Naive thymus-derived CD4-positive, alpha-beta T cell (primary cell): ENCODE data around the gene SH2D2A. TPM values are rescaled to one million over a fixed set of nuclear protein-coding genes. Genes with fewer than 3 reads are reported as not detected.

Experiments used
- polyA plus RNA-seq, 2 donors: library from polyadenylated mRNA; unstranded; fragments of 300-500 nt; fragmentation: Illumina TruSeq; gene quantifications; one replicate each; pipeline ENCODE4 v1.2.3, GENCODE V29; 2021
- total RNA-seq, 6 experiments: library from RNA in 5 of 6; stranded (reverse) in 5 of 6; gene quantifications; 1 replicate in 5 of 6; 2 replicates in 1 of 6; pipeline ENCODE4 v1.2.3 and lab custom pipeline; 2021 to 2026

The SH2D2A gene
- total and polyA plus RNA-seq, 7 experiments from 2014 or later = 12.7 to 164 (median 15.7) TPM

Other genes starting within 250 kb of the SH2D2A start
- gene IQGAP3, start 244.3 kb downstream of the SH2D2A start, total RNA-seq = 10 to 100 TPM in 1 of 5 experiments, under 1 TPM in 1, not detected in 3; 0.24 to 14.4 TPM
- not detected for gene IQGAP3, start 244.3 kb downstream of the SH2D2A start, polyA plus RNA-seq
- 10 to 100 TPM in 1 of 5 experiments, 1 to 10 TPM in 4; 2.8 to 10.2 (median 7.4) TPM for gene TTC24, start 237.1 kb downstream of the SH2D2A start, total RNA-seq
- gene TTC24, start 237.1 kb downstream of the SH2D2A start, polyA plus RNA-seq = 1 to 10 TPM in 1 of 2 donors, under 1 TPM in 1; 0.97 to 1.5 TPM
- 10 to 100 TPM; 25.6 to 58.8 (median 40.7) TPM for gene NAXE, start 225.1 kb downstream of the SH2D2A start, total RNA-seq
- gene NAXE, start 225.1 kb downstream of the SH2D2A start, polyA plus RNA-seq = 100 to 1,000 TPM in 1 of 2 donors, 10 to 100 TPM in 1; 98.0 to 113 TPM
- 10 to 100 TPM; 33.3 to 49.6 (median 39.1) TPM for gene GPATCH4, start 215.4 kb downstream of the SH2D2A start, total RNA-seq
- gene GPATCH4, start 215.4 kb downstream of the SH2D2A start, polyA plus RNA-seq = 10 to 100 TPM; 46.5 to 59.1 TPM
- not detected for gene HAPLN2, start 197.4 kb downstream of the SH2D2A start, total RNA-seq
- gene HAPLN2, start 197.4 kb downstream of the SH2D2A start, polyA plus RNA-seq = not detected
- gene BCAN, start 174.7 kb downstream of the SH2D2A start, total RNA-seq = not detected
- not detected for gene BCAN, start 174.7 kb downstream of the SH2D2A start, polyA plus RNA-seq
- gene NES, start 139.4 kb downstream of the SH2D2A start, total RNA-seq = under 1 TPM in 1 of 5 experiments, not detected in 4; 0.05 TPM
- not detected for gene NES, start 139.4 kb downstream of the SH2D2A start, polyA plus RNA-seq
- gene CRABP2, start 111.3 kb downstream of the SH2D2A start, total RNA-seq = 1 to 10 TPM in 4 of 5 experiments, under 1 TPM in 1; 0.38 to 2.5 (median 1.4) TPM
- gene CRABP2, start 111.3 kb downstream of the SH2D2A start, polyA plus RNA-seq = 1 to 10 TPM in 1 of 2 donors, under 1 TPM in 1; 0.40 to 1.1 TPM
- 10 to 100 TPM; 16.0 to 29.8 (median 29.1) TPM for gene METTL25B, start 88.4 kb downstream of the SH2D2A start, total RNA-seq
- 1 to 10 TPM; 4.4 to 5.1 TPM for gene METTL25B, start 88.4 kb downstream of the SH2D2A start, polyA plus RNA-seq
- 10 to 100 TPM; 44.7 to 59.9 (median 53.9) TPM for gene ISG20L2, start 88.1 kb downstream of the SH2D2A start, total RNA-seq
- 10 to 100 TPM; 15.3 to 20.6 TPM for gene ISG20L2, start 88.1 kb downstream of the SH2D2A start, polyA plus RNA-seq
- 10 to 100 TPM; 19.1 to 68.9 (median 47.2) TPM for gene MRPL24, start 75.8 kb downstream of the SH2D2A start, total RNA-seq
- gene MRPL24, start 75.8 kb downstream of the SH2D2A start, polyA plus RNA-seq = 10 to 100 TPM; 86.3 to 98.0 TPM
- 100 to 1,000 TPM in 1 of 5 experiments, 10 to 100 TPM in 4; 64.1 to 224 (median 91.2) TPM for gene HDGF, start 65.2 kb downstream of the SH2D2A start, total RNA-seq
- gene HDGF, start 65.2 kb downstream of the SH2D2A start, polyA plus RNA-seq = 10 to 100 TPM; 25.0 to 39.3 TPM
- 10 to 100 TPM; 53.2 to 88.9 (median 61.7) TPM for gene PRCC, start 49.3 kb downstream of the SH2D2A start, total RNA-seq
- gene PRCC, start 49.3 kb downstream of the SH2D2A start, polyA plus RNA-seq = 10 to 100 TPM; 40.9 to 60.8 TPM
- gene INSRR, start 42.3 kb upstream of the SH2D2A start, total RNA-seq = under 1 TPM in 1 of 5 experiments, not detected in 4; 0.63 TPM
- gene INSRR, start 42.3 kb upstream of the SH2D2A start, polyA plus RNA-seq = not detected
- gene NTRK1, start 44.0 kb upstream of the SH2D2A start, total RNA-seq = 10 to 100 TPM in 1 of 5 experiments, 1 to 10 TPM in 2, not detected in 2; 3.2 to 17.3 (median 3.3) TPM
- under 1 TPM in 1 of 2 donors, not detected in 1; 0.09 TPM for gene NTRK1, start 44.0 kb upstream of the SH2D2A start, polyA plus RNA-seq
- gene PEAR1, start 76.9 kb upstream of the SH2D2A start, total RNA-seq = under 1 TPM; 0.19 to 0.88 (median 0.30) TPM
- 1 to 10 TPM in 1 of 2 donors, under 1 TPM in 1; 0.82 to 1.2 TPM for gene PEAR1, start 76.9 kb upstream of the SH2D2A start, polyA plus RNA-seq
- gene LRRC71, start 103.8 kb upstream of the SH2D2A start, total RNA-seq = not detected
- gene LRRC71, start 103.8 kb upstream of the SH2D2A start, polyA plus RNA-seq = not detected
- gene ARHGEF11, start 228.9 kb upstream of the SH2D2A start, total RNA-seq = 10 to 100 TPM; 25.8 to 54.9 (median 38.8) TPM
- gene ARHGEF11, start 228.9 kb upstream of the SH2D2A start, polyA plus RNA-seq = 10 to 100 TPM; 30.4 to 32.1 TPM